ENCODE results near the gene SFRP4. TPM values are rescaled to one million over a fixed set of nuclear protein-coding genes. Genes with fewer than 3 reads are reported as not detected.
A peak's percentile ranks its signal among the peaks of the same experiment; 100 is the strongest.

SFRP4 gene
- total and polyA plus RNA-seq, 2 of the 8 experiments (the other 6 are each of a cell fraction or from before 2014, with no cell fraction given), result 0.03 TPM; not detected in 1

- CTCF ChIA-PET (ENCODE audit: partially characterized antibody), result interaction anchor here (0.6 to 0.9 kb wide), 2 partner anchors 11 to 308 kb away, joined by 4 to 5 read pairs; partner anchors contain the start of gene SFRP4
- Histone ChIP-seq H3K9ac (replicated peaks in 1 of 4; ENCODE audit: extremely low read depth in 1 of 4, low read depth in 3 of 4, low read length in 3 of 4) (no peak overlapping the region), H3K36me3 (ENCODE audit: control insufficient read depth in 2 of 4, insufficient read depth in 4 of 4, low read length in 3 of 4) (0 out of 8 replicates have a peak, but pooled peaks cover 0 to 2% (median 0%) of the 10 kb centered on the region in 4 experiments), H3K14ac (ENCODE audit: insufficient read length) (no peak overlapping the region), H3K27me3 (replicated peaks in 1 of 4; ENCODE audit: control insufficient read depth in 3 of 4, extremely low read depth in 1 of 4, insufficient read depth in 3 of 4, low read length in 3 of 4) (no peaks in the 10 kb centered on the region), H4K5ac (ENCODE audit: insufficient read length, low read depth, low read length) (no peak overlapping the region), H3K4me3 (ENCODE audit: extremely low read depth in 1 of 4, insufficient read depth in 2 of 4, low read depth in 3 of 4, low read length in 4 of 4) (no peak overlapping the region), H2BK20ac (ENCODE audit: low read length) (no peak overlapping the region), H3K27ac (ENCODE audit: low read depth, low read length) (no peak overlapping the region), H2BK15ac (ENCODE audit: low read length) (no peak overlapping the region), H2BK12ac (ENCODE audit: low read depth, low read length) (no peak overlapping the region), H3K18ac (ENCODE audit: extremely low read depth, low read length) (no peak overlapping the region), H3K23ac (ENCODE audit: insufficient read length) (no peak overlapping the region), H3K23me2 (ENCODE audit: low read depth, low read length) (no peaks in the 10 kb centered on the region), H3K79me1 (ENCODE audit: low read depth, low read length) (no peaks in the 10 kb centered on the region), H3K4me1 (replicated peaks in 1 of 4; ENCODE audit: control insufficient read depth in 3 of 4, insufficient read depth in 4 of 4, low read length in 3 of 4) (no peaks in the 10 kb centered on the region), H3K79me2 (ENCODE audit: control insufficient read depth in 1 of 2, insufficient read depth in 2 of 2, low read length in 2 of 2) (no peaks in the 10 kb centered on the region), H2BK5ac (ENCODE audit: low read depth, low read length) (no peak overlapping the region), H2AK5ac (ENCODE audit: low read depth, low read length) (no peak overlapping the region), H4K20me1 (replicated peaks in 1 of 2; ENCODE audit: control insufficient read depth in 1 of 2, insufficient read depth in 2 of 2, low read length in 2 of 2) (no peaks in the 10 kb centered on the region), H2BK120ac (replicated peaks; ENCODE audit: low read depth, low read length) (no peak overlapping the region), H2AFZ (ENCODE audit: low read length) (no peak overlapping the region), H3K56ac (replicated peaks; ENCODE audit: insufficient read length, low read depth, low read length) (no peak overlapping the region), H3K9me3 (ENCODE audit: insufficient read depth in 2 of 2, low read depth in 1 of 2, low read length in 1 of 2) (peaks cover 0 to 3% of the 10 kb centered on the region in 2 experiments; a peak in 2 of 4 replicates), H4K91ac (replicated peaks; ENCODE audit: insufficient read length, low read length) (no peak overlapping the region), H3K4ac (replicated peaks; ENCODE audit: insufficient read length, low read depth, low read length) (no peak overlapping the region), H3K4me2 (ENCODE audit: insufficient read depth in 1 of 2, low read depth in 2 of 2, low read length in 2 of 2) (no peak overlapping the region), H4K8ac (ENCODE audit: extremely low read depth, insufficient read depth, low read length) (no peak overlapping the region)
- WGBS, 2 experiments (ENCODE audit: extremely low coverage in 1 of 2, insufficient coverage in 1 of 2, insufficient read length in 1 of 2, insufficient replicate concordance in 2 of 2, low coverage in 1 of 2, low lambda C conversion rate in 2 of 2, missing lambda C conversion rate in 1 of 2), result 79% methylated on average over 2 of the region's 2 CpGs; no CpG with 5 or more reads in 1 of the 2 experiments
- FAIRE-seq, result no peak
- TF ChIP-seq CEBPB (IDR thresholded peaks at IDR 0.05; ENCODE audit: low read depth, low read length), result peak; percentile 62; the same call in 1 of the 2 replicates
- TF ChIP-seq KDM5A (IDR thresholded peaks at IDR 0.05; ENCODE audit: low read length), result no peak
- no peak for DNase-seq (ENCODE audit: low read depth in 1 of 2, low spot score in 2 of 2)
- POLR2A ChIA-PET (ENCODE audit: partially characterized antibody), result no interaction called here
Observed at GRCh38 chr7:37927773-37928444, 11.3 kb upstream of the SFRP4 start.

Data from H1 (cell line).